Uterus (tissue), 2 donors: ENCODE data around the gene TSPO.

Source experiments
- CTCF ChIP-seq, 4 experiments: fragments of 200-600 bp in 2 of 4; fragments of 450-650 bp in 2 of 4; sonication (generic) in 2 of 4; IDR thresholded peaks; one replicate each; pipeline ENCODE4 v1.5.1; 2016 to 2019; ENCODE audit warnings: antibody characterized with exemption in 4 of 4, mild to moderate bottlenecking in 2 of 4, moderate library complexity in 1 of 4
- POLR2A ChIP-seq, 2 donors: fragments of 450-650 bp; IDR thresholded peaks; one replicate each; pipeline ENCODE4 v1.6.1; 2016; ENCODE audit warnings: antibody characterized with exemption in 2 of 2, mild to moderate bottlenecking in 1 of 2, moderate library complexity in 1 of 2

- TF ChIP-seq CTCF (IDR thresholded peaks at IDR 0.05), result no peak
- no peak for TF ChIP-seq POLR2A (IDR thresholded peaks at IDR 0.05)
Measured at GRCh38 chr22:43210631-43211515, 59.5 kb downstream of the TSPO start.
